ENCODE results near the gene SPINK7. TPM values are rescaled to one million over a fixed set of nuclear protein-coding genes. Genes with fewer than 3 reads are reported as not detected.
A peak's percentile ranks its signal among the peaks of the same experiment; 100 is the strongest.

The SPINK7 gene
- total RNA-seq, 1 experiment from 2014 or later, result not detected

- Histone ChIP-seq H3K4me2 (ENCODE audit: low read length) (peak within 1 kb of the TSS; percentile 50), H3K27me3 (ENCODE audit: insufficient read depth, low read length) (no peaks in the 10 kb centered on the region), H4K20me1 (ENCODE audit: insufficient read depth) (no peaks in the 10 kb centered on the region), H3K9me2 (ENCODE audit: insufficient read depth) (no peaks in the 10 kb centered on the region), H2AFZ (ENCODE audit: low read depth, low read length, poor library complexity, severe bottlenecking) (peak within 1 kb of the TSS; percentile 87), H3K27ac (ENCODE audit: low read depth, low read length) (no peak within 1 kb of the TSS), H3K9ac (ENCODE audit: low read length) (no peak within 1 kb of the TSS), H3K4me3 (replicated peaks in 1 of 2; ENCODE audit: low read depth in 1 of 2, low read length in 2 of 2) (no peak within 1 kb of the TSS), H3K79me2 (ENCODE audit: insufficient read depth, low read length) (no peaks in the 10 kb centered on the region), H3K4me1 (ENCODE audit: control insufficient read depth in 1 of 2, insufficient read depth in 2 of 2, low read length in 2 of 2) (peaks cover 0 to 7% of the 10 kb centered on the region in 2 experiments; a peak in 2 of 4 replicates), H3K36me3 (ENCODE audit: control insufficient read depth in 1 of 2, insufficient read depth in 2 of 2, low read length in 2 of 2) (no peaks in the 10 kb centered on the region), H3K9me3 (ENCODE audit: control insufficient read depth in 1 of 2, insufficient read depth in 1 of 2, low read depth in 1 of 2, low read length in 2 of 2) (no peaks in the 10 kb centered on the region)
- ChIA-PET RAD21 (ENCODE audit: low non-redundant PET in 1 of 2, low total read pairs in 2 of 2, uncharacterized antibody in 2 of 2, unreplicated experiment in 2 of 2) (no interaction called here), CTCF (interaction anchor here (1.8 kb wide), 1 partner anchor 463 kb away, joined by 4 read pairs; no protein-coding TSS in a partner anchor), POLR2A (no interaction called here)
- ATAC-seq (peak; percentile 78), DNase-seq (ENCODE audit: low read depth, low spot score) (peak; percentile 26)
- intact Hi-C loops (cut with micrococcal nuclease), result no loop called here
- BruUV-seq (replicated peaks), result no TSS peak
- TF ChIP-seq CTCF (IDR thresholded peaks at IDR 0.05 in 2 of 3, conservative IDR thresholded peaks at IDR 0.05 in 1 of 3; ENCODE audit: borderline replicate concordance in 1 of 3, insufficient read depth in 1 of 3, low read depth in 2 of 3, low read length in 2 of 3) (no peak), SIN3A (IDR thresholded peaks at IDR 0.05; ENCODE audit: low read depth) (no peak), MAX (IDR thresholded peaks at IDR 0.05) (no peak), CBX3 (IDR thresholded peaks at IDR 0.05; ENCODE audit: low read depth) (peak; percentile 44; the same call in 1 of the 2 replicates), POLR2AphosphoS5 (IDR thresholded peaks at IDR 0.05; ENCODE audit: low read depth, low read length) (no peak), SP1 (IDR thresholded peaks at IDR 0.05; ENCODE audit: low read depth) (no peak), FOSL1 (IDR thresholded peaks at IDR 0.05; ENCODE audit: low read depth) (peak; percentile 39; the same call in 1 of the 2 replicates), RAD21 (IDR thresholded peaks at IDR 0.05; ENCODE audit: low read depth) (no peak), EZH2phosphoT487 (IDR thresholded peaks at IDR 0.05; ENCODE audit: borderline replicate concordance) (no peak), ELF1 (IDR thresholded peaks at IDR 0.05; ENCODE audit: borderline replicate concordance, low read depth) (no peak), CEBPB (IDR thresholded peaks at IDR 0.05; ENCODE audit: low read depth) (no peak), ZNF274 (IDR thresholded peaks at IDR 0.05; ENCODE audit: low read depth, low read length) (no peak), REST (IDR thresholded peaks at IDR 0.05; ENCODE audit: low read depth) (no peak), YY1 (IDR thresholded peaks at IDR 0.05; ENCODE audit: extremely low read depth, insufficient replicate concordance, low read depth, low read length) (no peak), JUND (IDR thresholded peaks at IDR 0.05) (peak; percentile 64), ATF3 (IDR thresholded peaks at IDR 0.05) (no peak), POLR2A (IDR thresholded peaks at IDR 0.05; ENCODE audit: borderline replicate concordance, extremely low read depth, insufficient read depth, insufficient read length) (no peak), TCF7L2 (IDR thresholded peaks at IDR 0.05; ENCODE audit: borderline replicate concordance, extremely low read depth, insufficient read depth, insufficient read length) (peak; percentile 42), EGR1 (IDR thresholded peaks at IDR 0.05; ENCODE audit: low read depth) (no peak), EZH2 (IDR thresholded peaks at IDR 0.05) (no peak), ZBTB33 (IDR thresholded peaks at IDR 0.05; ENCODE audit: extremely low read depth, insufficient replicate concordance, low read length) (no peak), SRF (IDR thresholded peaks at IDR 0.05; ENCODE audit: low read depth) (no peak)
Measured at GRCh38 chr5:148268566-148268965, 43.7 kb upstream of the SPINK7 start, which contains the start of gene SPINK13. SPINK13 (plus strand) TSS chr5:148268794; CDS start chr5:148270073, 1,279 bp downstream.
